ENCODE results near the gene FER1L5.
"Not testable (repeated sequence)": the region's sequence is repeated elsewhere in the genome, so short reads cannot be mapped to it uniquely, and the experiment has no call there.

- TF ChIP-seq CTCF (conservative IDR thresholded peaks at IDR 0.05; ENCODE audit: low read length); EZH2phosphoT487 (IDR thresholded peaks at IDR 0.05; ENCODE audit: borderline replicate concordance, low read depth, low read length): not testable (repeated sequence)
Observed at GRCh38 chr2:96654791-96655190, 12.2 kb downstream of the FER1L5 start.
